A549 (cell line): ENCODE results near the gene HSPBAP1.
"Not testable (repeated sequence)": the region's sequence is repeated elsewhere in the genome, so short reads cannot be mapped to it uniquely, and the experiment has no call there.

Experiments used
- BHLHE40 ChIP-seq: IDR thresholded peaks from 2 replicates; pipeline ENCODE4 v1.6.1; 2012; ENCODE audit warnings: low read depth, low read length, inconsistent platforms
- HEYL ChIP-seq: fragments of 250-450 bp; sonication (Bioruptor Pico); IDR thresholded peaks from 2 replicates; pipeline ENCODE4 v1.8.0; 2021; ENCODE audit warnings: mild to moderate bottlenecking, moderate library complexity
- HOXA7 ChIP-seq: fragments of 250-450 bp; sonication (Bioruptor Pico); IDR thresholded peaks from 2 replicates; pipeline ENCODE4 v1.5.0; 2020; ENCODE audit warnings: mild to moderate bottlenecking, moderate library complexity
- KDM1A ChIP-seq: fragments of 200-600 bp; sonication (generic); IDR thresholded peaks from 2 replicates; pipeline ENCODE4 v1.6.1; 2016; ENCODE audit warnings: low read depth, mild to moderate bottlenecking
- PBX3 ChIP-seq: IDR thresholded peaks from 2 replicates; pipeline ENCODE4 v1.6.1; 2012
- POLR2A ChIP-seq: IDR thresholded peaks from 2 replicates; pipeline ENCODE4 v1.6.1; 2012; ENCODE audit warnings: mild to moderate bottlenecking, low read length
- RCOR1 ChIP-seq: fragments of 150-350 bp; IDR thresholded peaks from 2 replicates; pipeline ENCODE4 v1.6.1; 2014; ENCODE audit warnings: antibody characterized with exemption, low read length, low read depth
- TF ChIP-seq, protein P1 (sequence below): fragments of >200 bp; sonication (Bioruptor Twin); formaldehyde crosslinking; IDR thresholded peaks from 3 replicates; pipeline ENCODE4 v1.5.1; 2016
- TF ChIP-seq, protein P2 (sequence below): IDR thresholded peaks from 2 replicates; pipeline ENCODE4 v1.6.1; 2012
- TF ChIP-seq, protein P3 (sequence below): fragments of >200 bp; sonication (Bioruptor Twin); formaldehyde crosslinking; IDR thresholded peaks from 2 replicates; pipeline ENCODE4 v1.6.1; 2016
- TF ChIP-seq, protein P4 (sequence below): fragments of 250-450 bp; sonication (Bioruptor Pico); IDR thresholded peaks from 2 replicates; pipeline ENCODE4 v1.5.0; 2020; ENCODE audit warnings: low read depth, mild to moderate bottlenecking, moderate library complexity
- TF ChIP-seq, protein P5 (sequence below): fragments of 150-350 bp; IDR thresholded peaks from 2 replicates; pipeline ENCODE4 v1.6.1; 2014; ENCODE audit warnings: low read depth, mild to moderate bottlenecking, low read length

DNA sequence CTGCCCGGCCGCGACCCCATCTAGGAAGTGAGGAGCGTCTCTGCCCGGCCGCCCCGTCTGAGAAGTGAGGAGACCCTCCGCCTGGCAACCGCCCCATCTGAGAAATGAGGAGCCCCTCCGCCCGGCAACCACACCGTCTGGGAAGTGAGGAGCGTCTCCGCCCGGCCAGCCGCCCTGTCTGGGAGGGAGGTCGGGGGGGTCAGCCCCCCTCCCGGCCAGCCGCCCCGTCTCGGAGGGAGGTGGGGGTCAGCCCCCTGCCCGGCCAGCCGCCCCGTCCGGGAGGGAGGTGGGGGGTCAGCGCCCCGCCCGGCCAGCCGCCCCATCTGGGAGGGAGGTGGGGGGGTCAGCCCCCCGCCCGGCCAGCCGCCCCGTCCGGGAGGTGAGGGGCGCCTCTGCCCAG, 46.3 kb downstream of the HSPBAP1 start:
- TF ChIP-seq HOXA7 (CRISPR knock-in tag); POLR2A; PBX3; RCOR1; BHLHE40; KDM1A; HEYL: not testable (repeated sequence)
- TF ChIP-seq, protein P1, sequence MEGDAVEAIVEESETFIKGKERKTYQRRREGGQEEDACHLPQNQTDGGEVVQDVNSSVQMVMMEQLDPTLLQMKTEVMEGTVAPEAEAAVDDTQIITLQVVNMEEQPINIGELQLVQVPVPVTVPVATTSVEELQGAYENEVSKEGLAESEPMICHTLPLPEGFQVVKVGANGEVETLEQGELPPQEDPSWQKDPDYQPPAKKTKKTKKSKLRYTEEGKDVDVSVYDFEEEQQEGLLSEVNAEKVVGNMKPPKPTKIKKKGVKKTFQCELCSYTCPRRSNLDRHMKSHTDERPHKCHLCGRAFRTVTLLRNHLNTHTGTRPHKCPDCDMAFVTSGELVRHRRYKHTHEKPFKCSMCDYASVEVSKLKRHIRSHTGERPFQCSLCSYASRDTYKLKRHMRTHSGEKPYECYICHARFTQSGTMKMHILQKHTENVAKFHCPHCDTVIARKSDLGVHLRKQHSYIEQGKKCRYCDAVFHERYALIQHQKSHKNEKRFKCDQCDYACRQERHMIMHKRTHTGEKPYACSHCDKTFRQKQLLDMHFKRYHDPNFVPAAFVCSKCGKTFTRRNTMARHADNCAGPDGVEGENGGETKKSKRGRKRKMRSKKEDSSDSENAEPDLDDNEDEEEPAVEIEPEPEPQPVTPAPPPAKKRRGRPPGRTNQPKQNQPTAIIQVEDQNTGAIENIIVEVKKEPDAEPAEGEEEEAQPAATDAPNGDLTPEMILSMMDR, result not testable (repeated sequence)
- TF ChIP-seq, protein P2, sequence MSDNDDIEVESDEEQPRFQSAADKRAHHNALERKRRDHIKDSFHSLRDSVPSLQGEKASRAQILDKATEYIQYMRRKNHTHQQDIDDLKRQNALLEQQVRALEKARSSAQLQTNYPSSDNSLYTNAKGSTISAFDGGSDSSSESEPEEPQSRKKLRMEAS, result not testable (repeated sequence)
- TF ChIP-seq, protein P3, sequence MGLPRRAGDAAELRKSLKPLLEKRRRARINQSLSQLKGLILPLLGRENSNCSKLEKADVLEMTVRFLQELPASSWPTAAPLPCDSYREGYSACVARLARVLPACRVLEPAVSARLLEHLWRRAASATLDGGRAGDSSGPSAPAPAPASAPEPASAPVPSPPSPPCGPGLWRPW, result not testable (repeated sequence)
- TF ChIP-seq, protein P4, sequence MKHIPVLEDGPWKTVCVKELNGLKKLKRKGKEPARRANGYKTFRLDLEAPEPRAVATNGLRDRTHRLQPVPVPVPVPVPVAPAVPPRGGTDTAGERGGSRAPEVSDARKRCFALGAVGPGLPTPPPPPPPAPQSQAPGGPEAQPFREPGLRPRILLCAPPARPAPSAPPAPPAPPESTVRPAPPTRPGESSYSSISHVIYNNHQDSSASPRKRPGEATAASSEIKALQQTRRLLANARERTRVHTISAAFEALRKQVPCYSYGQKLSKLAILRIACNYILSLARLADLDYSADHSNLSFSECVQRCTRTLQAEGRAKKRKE (CRISPR knock-in tag), result not testable (repeated sequence)
- TF ChIP-seq, protein P5, sequence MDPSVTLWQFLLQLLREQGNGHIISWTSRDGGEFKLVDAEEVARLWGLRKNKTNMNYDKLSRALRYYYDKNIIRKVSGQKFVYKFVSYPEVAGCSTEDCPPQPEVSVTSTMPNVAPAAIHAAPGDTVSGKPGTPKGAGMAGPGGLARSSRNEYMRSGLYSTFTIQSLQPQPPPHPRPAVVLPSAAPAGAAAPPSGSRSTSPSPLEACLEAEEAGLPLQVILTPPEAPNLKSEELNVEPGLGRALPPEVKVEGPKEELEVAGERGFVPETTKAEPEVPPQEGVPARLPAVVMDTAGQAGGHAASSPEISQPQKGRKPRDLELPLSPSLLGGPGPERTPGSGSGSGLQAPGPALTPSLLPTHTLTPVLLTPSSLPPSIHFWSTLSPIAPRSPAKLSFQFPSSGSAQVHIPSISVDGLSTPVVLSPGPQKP, result not testable (repeated sequence)
